GM21529 (cell line): Measurements from ENCODE around the gene PRDM16.

Source experiments
- ATAC-seq: cut with Tn5 transposase; IDR thresholded peaks from one replicate; pipeline ENCODE4 v1.9.1; 2021; ENCODE audit not compliant: unreplicated experiment

The PRDM16 gene

DNA sequence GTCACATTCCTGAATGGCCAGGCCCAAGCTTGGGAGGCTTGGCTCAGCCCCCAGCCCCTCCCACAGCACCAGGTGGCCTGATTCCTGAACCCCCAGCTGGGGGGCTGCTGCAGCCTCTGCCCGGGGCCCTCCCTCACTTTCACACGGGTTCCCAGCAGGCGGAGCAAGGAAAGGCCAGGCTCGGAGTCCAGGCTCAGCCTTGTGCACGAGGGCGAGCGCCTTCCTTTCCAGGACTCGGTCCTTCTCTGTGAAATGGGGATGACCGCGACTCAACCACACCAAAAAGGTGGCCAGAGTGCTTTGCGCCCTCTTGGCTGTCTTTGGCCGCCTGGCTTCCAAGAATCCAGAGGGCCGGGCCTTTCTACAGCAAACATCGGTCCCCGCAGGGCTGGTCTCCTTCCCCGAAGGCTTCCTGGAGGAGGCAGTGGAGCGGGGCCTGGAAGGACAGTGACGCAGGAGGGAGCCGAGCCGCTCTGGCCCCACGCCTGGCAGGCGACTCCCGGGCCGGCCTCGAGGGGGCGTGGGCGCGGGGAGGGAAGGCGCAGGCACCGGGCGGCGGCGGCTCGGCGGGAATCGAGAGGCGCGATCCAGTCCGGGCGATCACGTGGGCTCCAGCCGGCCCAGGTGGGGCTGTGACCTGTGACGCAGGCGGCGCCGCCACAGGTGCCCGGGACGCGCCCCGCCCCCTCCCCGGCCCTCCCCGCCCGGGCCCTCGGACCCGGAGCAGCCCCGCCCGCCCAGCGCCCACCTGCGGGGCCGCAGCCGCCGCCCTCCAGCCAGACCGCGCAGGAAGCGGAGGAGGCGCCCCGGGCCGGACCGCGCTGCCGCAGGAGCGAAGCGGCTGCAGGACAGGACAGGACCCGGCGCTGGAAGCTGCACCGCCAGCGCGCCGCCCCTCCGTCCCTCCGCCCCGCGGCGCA lies 385.1 kb downstream of the PRDM16 start, which contains the start of gene ARHGEF16:
Gene ARHGEF16 (plus strand): TSS at position 775 of the 920 bp plus-strand sequence. CDS start 8,420 bp downstream, outside the sequence.
- ATAC-seq: no peak

DNA sequence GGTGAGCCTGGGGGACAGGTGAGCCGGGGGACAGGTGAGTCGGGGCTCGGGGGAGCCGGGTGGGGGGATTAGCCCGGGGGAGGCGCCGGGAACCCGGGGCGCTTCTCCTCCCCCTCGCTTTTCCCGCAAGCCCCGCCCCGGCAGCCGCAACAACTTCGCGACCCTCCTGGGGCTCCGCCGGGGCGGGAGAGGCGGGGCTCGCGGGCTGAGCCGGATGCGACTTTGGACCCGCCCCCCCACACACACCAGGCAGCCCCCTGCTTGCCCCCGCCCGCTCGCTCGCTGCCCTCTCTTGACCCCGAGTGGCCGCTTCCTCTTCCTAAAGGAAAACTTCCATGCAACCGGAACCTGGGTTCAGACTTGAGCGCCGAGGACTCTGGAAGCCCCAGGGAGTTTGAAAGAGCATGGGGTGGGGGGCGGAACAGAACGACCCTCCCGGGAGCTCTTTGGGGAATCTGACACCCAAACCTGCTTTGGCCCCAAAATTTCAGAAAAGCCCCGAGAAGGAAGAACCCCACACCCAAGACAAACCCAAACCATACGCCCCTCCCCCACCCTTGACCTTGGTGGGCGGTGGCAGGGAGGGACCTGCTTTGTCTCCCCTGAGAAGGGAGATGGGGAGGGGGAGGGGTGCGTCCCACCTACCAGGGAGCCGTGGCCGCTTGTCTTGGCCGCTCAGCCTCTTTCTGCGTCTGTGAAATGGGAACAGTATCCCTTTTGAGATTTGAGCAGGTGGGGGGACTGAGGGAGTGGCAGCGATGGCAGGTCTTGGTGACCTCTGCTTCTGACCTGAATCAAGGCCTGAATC lies 386.0 kb downstream of the PRDM16 start:
- ATAC-seq: no peak

DNA sequence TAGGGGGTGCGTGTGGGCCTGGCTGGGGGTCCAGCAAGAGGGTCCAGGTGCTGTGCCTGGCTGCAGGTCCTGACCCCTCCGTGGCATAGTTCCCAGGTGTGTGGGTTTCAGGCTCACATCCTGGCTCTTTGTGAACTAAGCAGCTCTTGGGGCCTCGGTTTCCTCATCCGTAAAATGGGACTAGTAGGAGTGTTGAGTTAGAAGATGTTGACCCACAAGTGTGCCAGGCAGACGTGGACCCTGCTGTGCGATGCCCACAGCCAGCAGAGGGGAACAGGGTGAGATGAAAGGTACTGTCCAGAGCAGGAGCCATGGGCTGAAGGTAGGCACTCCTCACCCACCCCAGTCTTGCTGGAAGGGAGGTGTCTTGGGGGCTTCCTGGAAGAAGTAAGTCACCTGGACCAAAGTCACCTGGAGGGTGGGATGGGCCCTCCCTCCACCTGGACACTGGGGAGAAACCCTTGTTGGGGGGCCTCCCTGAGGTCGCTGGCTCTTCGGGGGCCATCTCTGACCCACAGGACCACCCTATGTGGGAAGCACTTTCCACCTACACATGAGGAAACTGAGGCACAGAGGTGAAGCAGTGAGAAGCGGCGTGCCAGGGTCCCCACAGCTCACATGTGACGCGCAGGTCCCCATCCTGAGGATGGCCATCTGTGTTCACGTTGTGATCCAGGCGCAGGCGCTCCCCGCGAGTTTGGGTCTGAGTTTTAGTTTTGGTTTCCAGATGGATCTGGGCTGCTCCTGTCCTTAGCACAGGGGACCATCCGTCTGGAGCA lies 386.9 kb downstream of the PRDM16 start:
- ATAC-seq: no peak

DNA sequence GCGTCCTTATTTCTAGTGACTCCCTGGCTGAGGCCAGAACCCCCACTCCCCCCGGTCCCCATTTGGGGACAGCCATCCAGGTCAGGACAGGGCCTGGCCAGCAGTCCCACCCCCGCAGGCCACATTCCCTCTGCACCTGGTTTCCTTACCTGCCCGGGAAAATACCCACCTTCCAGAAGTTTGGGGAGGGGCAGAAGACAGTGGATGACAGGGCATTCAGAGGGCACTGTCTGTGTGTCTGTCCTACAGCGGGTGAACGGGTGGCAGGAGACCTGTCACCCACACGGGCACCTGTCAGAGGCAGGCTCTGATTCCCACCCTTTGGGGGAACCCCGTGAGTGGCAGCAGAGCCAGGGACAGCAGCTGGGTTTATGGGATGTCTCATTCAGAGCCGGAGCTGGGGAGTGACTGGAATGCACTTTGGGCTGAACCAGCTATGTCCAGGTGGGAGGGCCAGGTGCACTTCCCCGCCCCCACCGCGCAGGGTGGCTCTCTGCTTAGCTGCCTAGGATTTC lies 387.5 kb downstream of the PRDM16 start:
- ATAC-seq: no peak

DNA sequence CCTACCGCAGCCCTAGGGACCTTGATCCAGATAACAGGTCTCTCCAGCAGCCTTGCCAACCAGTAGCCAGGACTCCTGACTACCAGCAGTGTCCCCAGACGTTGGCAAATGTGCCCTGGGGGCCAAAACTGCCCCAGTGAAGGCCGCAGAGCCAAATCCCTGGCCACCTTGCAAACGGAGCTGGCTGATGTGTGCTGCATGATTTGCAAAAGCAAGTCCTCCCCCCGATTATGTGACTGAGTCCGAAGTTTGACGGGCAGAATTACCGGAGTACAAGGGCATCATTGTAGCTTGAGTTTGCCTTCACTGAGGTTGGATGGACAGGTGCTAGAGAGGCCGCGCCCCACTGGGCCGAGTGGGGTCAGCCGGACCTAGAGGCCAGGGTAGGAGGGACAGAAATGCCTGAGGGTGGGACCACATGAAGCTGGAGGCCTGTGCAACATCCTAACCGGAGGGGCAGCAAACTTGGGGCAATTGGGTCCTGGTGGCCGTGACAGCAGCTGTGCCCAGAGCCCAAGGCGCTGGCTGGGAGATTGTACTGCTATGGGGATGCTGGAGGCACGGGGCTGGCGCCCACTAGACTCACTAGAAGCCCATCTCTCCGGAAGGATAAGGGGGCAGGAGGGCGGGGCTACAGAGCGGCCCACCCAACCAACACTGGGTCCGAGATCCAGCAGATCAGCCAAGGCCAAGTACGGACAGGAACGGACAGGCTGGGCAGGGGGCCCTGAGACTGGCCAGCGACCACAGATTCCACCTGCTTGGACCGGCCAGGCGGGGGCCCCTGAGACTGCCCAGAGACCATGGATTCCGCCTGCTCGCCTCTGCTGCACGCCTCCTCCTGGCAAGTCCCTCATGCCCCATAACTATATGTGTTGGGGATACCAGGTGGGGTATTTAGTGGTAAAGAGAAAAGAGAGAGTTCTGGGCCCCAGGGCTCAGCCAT lies 388.2 kb downstream of the PRDM16 start:
- ATAC-seq: no peak

DNA sequence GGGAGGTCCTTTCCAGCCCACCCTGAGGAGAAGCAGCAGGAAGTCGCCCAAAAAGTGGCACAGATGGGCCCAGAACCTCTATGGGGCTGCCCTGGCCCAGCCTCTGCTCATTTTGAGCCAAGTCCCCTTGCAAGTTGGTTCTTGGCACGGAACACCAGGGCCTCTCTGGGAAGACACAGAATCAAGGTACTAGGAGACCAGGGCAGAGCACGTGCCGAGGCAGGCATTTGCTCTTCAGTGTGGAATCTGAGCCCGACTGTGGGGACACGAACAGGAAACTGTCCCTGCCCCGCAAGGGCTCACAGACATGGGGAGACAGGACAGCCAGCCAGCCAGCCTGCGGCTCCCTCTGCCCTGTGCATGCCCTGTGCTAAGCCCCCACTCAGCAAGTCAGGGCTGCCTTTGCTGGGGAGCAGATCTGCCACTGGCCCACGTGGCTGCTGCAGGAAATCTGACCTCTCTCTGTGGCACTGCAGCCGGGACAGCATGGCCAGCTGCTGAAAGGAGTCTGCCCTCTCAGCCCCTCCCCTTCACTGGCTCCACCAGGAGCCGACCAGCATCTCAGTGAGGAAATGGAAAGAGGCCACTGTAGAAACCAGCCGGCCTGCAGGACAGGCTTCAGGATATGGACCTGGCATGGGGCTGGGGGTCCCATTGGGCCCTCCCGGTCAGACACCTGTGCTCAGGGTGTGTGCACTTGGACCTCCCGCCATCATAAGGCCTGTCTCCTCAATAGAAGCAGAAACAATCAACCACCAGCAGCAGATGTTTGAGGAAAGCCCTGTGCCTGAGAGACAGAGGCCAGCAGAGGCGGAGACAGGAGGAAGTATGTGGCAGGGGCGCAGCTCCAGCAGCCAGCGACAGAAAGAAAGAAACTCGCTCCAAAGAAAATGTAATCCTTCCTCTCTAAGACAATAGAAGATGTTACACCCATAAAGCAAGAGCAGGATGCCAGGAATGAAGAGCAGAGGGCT lies 389.2 kb downstream of the PRDM16 start:
- no peak for ATAC-seq

DNA sequence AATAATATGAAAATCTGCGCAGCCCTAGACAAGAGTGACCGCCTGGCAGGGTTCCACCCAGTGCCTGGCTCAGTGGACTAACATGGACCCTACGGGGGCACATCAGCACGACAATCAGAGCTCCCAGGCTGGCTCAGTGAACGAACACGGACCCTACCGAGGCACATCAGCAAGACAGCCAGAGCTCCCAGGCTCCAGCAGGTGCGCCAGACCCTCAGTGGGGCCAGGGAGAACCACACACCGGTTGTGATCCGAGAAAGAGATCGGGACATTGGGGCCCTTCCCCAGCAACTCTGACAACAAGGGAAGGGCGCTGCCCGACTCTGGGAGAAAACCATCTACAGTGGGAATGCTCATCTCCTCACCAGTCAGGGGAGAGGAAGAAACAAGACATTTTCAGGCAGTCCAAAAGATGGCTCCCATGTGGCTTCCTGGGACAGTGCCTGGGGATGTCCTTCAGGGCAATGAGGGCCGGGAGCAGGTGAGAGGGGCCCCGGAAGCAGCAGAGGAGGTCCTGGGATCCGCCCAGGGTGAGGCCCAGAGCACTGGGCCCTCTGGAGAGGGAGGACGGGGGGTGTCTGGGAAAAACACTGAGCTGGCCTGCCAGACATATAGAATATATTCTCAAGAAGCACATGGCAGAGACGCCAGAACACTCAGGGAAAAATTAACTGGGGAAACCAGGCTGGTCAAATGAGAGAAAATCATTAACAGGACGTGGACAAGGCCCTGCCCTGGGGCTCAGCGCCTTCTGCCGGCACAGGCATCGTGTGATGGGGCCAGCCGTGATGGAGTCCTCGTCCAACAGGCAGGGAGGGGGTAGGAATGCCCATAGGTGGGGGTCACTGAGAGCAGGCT lies 390.3 kb downstream of the PRDM16 start:
- ATAC-seq: no peak

DNA sequence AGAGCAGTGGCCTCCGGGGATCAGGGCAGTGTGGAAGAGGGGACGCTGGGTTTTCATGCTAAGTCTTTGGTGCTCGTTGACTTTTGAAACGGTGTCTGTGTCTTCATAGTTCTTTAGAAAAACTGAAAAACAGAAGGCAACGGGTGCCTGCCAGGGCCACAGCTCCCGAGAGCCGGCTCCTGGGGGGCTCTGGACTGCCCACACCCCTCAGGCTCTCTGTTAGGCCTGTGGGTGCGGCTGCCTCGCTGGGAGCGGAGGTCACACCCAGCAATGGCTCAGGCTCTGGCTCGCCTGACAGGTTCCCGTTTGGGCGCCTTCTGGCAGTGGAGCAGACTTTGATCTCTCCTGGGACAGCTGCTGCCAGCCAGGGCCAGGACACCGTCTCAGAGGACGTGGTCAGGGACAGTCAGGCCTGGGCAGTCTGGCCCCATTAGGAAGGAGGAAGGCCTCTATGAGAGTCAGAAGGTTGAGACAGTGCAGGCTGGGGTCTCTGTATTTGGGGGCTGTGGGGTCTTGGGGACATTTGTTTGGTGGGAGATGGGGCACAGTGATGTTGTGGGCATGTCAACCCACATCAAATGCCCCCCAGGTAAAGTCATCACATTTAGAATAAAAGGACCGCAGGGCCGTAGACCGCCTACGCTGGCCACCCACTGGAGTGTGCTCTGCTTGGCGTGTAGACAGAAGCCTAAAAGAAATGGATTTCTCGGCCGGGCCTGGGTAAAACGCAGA lies 391.1 kb downstream of the PRDM16 start:
- ATAC-seq: no peak

DNA sequence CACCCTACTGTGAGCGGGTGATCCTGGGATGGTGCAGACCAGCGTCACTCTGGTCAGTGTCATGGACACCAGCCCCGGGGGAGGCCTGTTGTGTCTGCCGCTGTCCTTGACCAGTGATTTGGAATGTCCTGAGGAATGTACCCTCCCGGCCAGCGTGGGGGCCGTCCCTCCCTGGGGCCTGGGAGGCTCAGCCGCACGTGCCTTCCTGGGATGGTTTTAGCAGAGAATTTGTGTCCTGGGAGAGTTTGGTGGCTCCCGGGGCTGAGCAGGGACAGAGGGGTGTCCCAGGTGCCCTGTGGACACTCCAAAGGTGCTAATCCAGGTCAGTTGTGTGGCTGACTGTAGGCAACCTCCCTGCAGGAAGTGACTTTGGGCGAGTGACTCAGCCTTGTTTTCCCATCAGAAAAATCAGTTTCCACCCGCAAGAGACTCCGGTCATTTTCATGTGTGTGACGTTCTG lies 391.7 kb downstream of the PRDM16 start:
- no peak for ATAC-seq

DNA sequence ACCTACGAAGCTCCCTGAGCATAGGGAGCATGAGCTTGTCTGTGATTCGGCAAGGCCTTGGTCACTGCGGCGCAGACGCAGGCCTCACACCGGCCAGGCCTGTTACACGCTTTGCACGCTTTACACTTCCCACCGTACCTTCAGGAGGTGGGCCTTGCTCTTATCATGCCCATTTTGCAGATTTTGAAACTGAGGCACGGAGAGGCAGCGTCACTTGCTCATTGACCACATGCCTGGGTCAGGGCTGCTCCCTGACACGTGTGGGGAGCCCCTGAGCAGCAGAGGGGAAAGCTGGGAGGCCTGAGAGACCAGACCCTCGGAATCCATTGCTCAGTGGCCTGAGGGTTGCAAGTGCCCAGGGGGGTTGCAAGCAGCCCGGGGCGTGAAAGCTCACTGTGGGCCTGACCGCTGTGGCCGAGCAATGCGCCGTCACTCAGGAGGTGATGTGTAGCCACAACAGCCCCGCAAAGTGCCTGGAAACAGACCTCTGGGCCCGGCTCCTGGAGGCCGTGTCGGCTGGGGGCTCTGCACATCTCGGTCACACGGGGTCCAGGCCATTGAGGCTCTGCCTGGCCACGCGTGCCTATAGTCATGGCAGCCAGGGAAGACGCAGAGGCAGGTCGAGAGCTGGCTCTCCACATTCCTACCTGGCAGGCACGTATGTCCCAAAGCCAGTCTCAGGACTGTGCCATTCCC lies 392.4 kb downstream of the PRDM16 start:
- no peak for ATAC-seq

DNA sequence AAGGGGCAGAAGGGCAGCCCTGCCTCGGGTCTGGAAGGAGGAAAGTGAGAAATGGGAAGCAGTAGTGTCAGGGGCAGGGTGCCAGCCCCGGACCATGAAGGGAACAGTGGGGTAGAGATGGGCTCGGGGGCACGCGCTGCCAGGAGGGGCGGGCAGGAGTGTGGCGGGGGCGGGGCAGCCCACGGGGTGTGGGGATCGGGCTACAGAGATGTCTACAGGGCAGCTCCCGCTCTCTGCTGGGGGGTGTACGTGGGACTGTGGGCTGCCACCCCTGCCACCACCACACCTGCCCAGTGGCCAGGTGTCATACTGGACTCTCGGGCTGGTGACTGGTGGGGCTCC lies 392.9 kb downstream of the PRDM16 start:
- no peak for ATAC-seq

DNA sequence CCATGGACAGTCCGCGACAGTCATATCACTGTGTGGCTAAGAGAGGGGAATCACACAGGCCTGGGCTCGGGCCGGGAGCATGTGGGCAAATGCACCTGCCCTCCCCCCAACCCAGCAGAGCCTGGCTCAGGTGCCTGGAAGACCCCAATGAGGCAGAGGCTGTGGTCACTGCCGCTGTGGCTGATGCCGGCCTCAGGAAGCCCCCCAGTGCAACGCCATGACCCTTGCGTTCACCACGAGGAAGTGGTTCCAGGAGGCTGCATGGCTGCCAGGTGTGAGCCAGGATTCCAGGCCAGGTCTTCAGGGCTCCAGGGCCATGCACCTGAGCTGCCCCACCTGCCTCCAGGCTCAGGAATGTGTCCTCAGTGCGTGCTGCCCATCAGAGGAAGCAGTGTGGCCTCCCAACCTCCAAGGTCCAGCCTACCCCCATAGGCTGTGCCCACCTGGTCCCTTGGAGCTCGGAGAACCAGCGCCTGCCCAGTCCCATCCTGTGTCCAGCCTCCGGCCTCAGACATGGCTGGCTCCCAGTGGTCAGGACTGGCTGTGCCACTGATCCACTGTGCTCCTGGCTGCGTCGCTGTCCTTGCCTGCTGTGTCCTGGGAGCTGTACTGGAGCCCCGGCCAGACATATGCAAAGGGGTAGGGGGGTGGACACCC lies 393.5 kb downstream of the PRDM16 start:
- no peak for ATAC-seq

DNA sequence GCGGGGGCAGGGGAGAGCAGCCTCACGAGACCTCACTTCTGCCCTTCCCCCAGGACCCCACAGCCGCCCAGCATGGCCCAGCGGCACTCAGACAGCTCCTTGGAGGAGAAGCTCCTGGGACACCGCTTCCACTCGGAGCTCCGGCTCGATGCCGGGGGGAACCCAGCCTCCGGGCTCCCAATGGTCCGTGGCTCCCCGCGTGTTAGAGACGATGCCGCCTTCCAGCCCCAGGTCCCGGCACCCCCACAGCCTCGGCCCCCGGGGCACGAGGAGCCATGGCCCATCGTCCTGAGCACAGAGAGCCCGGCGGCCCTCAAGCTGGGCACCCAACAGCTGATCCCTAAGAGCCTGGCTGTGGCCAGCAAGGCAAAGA lies 394.0 kb downstream of the PRDM16 start:
- ATAC-seq: no peak

DNA sequence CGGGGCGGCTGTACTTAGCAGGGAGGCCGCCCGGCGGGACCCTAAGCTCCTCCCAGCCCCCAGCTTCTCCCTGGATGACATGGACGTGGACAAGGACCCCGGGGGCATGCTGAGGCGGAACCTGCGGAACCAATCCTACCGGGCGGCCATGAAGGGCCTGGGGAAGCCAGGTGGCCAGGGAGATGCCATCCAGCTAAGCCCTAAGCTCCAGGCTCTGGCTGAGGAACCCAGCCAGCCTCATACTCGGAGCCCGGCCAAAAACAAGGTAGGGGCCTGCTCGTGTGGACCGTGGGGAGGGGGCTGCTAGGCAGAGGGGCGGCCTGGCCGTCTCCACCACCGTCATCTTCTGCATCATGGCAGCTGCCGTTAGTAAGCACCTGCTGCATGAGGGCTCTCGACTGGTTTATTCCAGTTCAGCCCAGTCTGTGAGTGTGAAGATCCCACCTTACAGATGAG lies 394.4 kb downstream of the PRDM16 start:
- no peak for ATAC-seq

DNA sequence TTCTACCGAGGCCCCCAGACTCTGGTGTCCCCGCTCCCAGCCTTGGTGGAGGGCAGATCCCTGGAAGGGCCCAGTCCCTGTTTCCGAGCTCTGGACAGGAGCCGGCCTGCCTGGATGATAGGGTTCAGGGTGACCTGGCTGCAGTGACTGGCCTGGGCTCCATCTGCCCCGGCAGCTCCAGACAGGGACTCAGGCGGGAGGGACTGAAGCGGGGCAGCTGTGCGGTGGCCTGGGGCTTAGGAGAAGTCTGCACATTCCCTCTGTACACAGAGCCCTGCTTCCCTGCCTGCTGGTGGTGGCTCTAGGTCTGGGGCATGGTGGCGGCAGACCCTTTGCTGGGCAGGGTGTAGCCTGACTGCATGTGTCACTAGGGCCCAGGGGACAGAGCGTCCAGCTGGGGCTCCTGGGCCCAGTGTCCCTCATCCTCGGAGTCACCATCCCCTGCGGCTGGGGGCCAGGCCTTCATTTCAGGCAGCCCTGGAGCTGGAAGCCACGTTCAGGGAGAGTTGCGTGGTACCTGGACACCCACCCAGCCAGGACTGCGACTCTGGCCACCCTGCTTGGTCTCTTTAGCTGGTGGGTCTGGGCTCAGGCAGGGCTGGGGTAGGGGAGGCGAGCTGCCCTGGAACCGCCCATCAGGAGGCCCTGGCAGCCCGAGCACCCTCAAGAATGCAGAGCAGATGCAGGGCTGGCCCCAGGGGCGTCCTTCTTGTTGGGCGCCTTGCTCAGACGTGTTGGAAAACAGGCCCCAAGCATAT lies 395.1 kb downstream of the PRDM16 start:
- no peak for ATAC-seq
